HEK293T (cell line): ENCODE measurements around the gene CCM2.

ENCODE experiments used
- BHLHE40 ChIP-seq: fragments of 450-650 bp; IDR thresholded peaks from 2 replicates; pipeline ENCODE4 v1.6.1; 2016; ENCODE audit warnings: mild to moderate bottlenecking, moderate library complexity, borderline replicate concordance
- ELF4 ChIP-seq: fragments of 450-650 bp; IDR thresholded peaks from 2 replicates; pipeline ENCODE4 v1.6.1; 2017; ENCODE audit warnings: antibody characterized with exemption
- FOXA1 ChIP-seq: fragments of 450-650 bp; IDR thresholded peaks from 2 replicates; pipeline ENCODE4 v1.6.1; 2016; ENCODE audit warnings: mild to moderate bottlenecking
- FOXK2 ChIP-seq: fragments of 450-650 bp; IDR thresholded peaks from 2 replicates; pipeline ENCODE4 v1.6.1; 2016; ENCODE audit warnings: mild to moderate bottlenecking
- FOXM1 ChIP-seq: fragments of 450-650 bp; IDR thresholded peaks from 2 replicates; pipeline ENCODE4 v1.6.1; 2017; ENCODE audit warnings: mild to moderate bottlenecking, borderline replicate concordance
- HDGF ChIP-seq: fragments of 450-650 bp; IDR thresholded peaks from 2 replicates; pipeline ENCODE4 v1.6.1; 2017; ENCODE audit warnings: antibody characterized with exemption, borderline replicate concordance
- L3MBTL2 ChIP-seq: fragments of 450-650 bp; conservative IDR thresholded peaks from 2 replicates; pipeline ENCODE4 v1.6.1; 2016; ENCODE audit warnings: mild to moderate bottlenecking
- LEF1 ChIP-seq: fragments of 450-650 bp; IDR thresholded peaks from 2 replicates; pipeline ENCODE4 v1.6.1; 2017; ENCODE audit warnings: mild to moderate bottlenecking, borderline replicate concordance
- NFRKB ChIP-seq: fragments of 450-650 bp; IDR thresholded peaks from 2 replicates; pipeline ENCODE4 v1.6.1; 2016; ENCODE audit warnings: mild to moderate bottlenecking, moderate library complexity
- PKNOX1 ChIP-seq: fragments of 450-650 bp; IDR thresholded peaks from 2 replicates; pipeline ENCODE4 v1.6.1; 2016
- SP1 ChIP-seq: fragments of 450-650 bp; IDR thresholded peaks from 2 replicates; pipeline ENCODE4 v1.6.1; 2017
- SUZ12 ChIP-seq: fragments of 450-650 bp; IDR thresholded peaks from 2 replicates; pipeline ENCODE4 v1.6.1; 2016; ENCODE audit warnings: mild to moderate bottlenecking
- TARDBP ChIP-seq: fragments of 450-650 bp; IDR thresholded peaks from 2 replicates; pipeline ENCODE4 v1.6.1; 2016

GRCh38 chr7:45104844-45105587 is 105.0 kb downstream of the CCM2 start:
- TF ChIP-seq SP1 (no peak), SUZ12 (no peak), TARDBP (no peak), FOXA1 (no peak), FOXM1 (no peak), L3MBTL2 (no peak), HDGF (no peak), ELF4 (no peak), FOXK2 (no peak), PKNOX1 (no peak), NFRKB (no peak), BHLHE40 (no peak), LEF1 (no peak)
